CD4-positive, alpha-beta T cell treated with Interferon gamma for 1 hour (primary cell): Measurements from ENCODE around the gene OR5K2.

Experiments used
- DNase-seq: peaks from one replicate; pipeline ENCODE4 v3.0.0-alpha.2; 2020

The OR5K2 gene

DNA sequence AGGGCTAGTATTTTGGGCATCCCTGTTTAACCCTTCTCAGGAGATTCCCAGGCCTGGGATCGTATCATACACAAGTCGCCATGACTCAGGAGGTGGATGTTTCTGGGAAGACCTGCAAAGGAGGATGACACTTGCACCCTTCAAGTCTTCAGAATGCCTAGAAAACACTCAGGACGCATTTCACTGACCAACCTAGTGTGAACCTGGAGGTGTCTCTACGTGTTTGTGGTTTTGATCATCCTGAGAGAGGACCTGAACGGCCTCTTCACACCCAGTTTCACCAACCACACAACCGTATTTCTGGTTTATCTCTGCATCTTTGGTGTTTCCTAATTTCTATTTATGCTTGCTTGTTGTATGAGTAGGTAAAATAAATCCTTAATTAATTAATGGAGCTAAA is 28.0 kb downstream of the OR5K2 start:
- DNase-seq: no peak

DNA sequence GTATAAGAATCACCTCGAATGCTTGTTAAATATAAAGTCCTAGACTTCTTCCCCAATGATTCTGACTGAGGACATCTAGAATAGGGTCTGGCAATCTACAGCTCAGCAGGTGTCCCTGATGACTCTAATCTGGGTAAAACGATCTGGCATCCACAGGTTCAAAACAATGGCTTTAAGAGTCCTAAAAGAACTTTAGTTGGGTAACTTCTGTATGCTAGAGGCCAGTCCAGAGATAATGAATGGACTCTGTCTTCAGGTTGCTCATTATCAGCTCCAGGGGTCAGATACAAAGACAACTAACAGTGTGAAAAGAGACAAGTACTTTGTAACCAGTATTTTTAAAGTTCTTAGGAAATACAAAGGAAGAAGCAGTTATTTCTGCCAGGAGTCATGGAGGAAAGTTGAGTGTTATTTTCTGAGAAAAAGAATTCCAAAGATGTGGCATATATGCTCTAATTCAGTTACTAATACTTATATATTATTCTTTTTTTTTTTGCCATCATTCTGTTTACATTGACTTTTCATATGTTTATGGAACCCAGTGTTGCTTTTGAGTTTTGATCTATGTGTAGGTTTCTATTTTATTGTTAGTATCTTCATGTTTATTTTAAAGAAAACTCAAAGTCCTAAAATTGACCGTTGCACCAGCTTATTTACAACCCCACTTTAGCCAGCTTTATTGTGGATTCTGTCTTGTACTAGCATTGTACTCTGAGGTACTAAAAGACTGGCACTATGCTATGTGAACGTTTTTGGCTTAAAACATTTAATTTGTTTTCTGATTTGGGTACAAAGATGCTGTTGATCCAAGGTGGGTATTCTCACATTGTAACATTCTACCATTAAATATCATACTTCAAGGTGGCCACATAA is 31.2 kb downstream of the OR5K2 start:
- no peak for DNase-seq

DNA sequence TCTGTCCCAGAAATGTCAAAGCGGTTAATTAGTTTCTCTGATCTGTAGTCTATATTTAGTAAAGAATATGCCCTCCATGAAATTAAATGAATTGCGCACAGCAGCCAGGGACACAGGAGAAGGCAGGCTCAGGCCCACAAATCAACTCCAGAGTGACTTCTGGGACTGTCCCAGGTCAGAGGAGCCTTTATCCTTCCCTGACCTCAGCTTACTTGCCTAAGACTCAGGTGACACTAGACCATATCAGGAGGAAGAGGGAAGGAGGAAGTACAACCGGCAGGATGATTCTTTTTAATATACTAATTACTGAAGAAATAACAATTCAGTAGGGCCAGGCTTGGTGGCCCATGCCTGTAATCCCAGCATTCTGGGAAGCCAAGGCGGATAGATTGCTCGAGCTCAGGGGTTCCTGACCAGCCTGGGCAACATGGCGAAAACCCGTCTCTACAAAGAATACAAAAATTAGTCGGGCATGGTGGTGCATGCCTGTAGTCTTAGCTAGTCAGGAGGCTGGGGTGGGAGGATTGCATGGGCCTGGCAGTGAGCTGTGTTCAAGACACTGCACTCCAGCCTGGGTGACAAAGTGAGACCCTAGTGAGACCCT is 32.5 kb downstream of the OR5K2 start:
- DNase-seq: no peak

DNA sequence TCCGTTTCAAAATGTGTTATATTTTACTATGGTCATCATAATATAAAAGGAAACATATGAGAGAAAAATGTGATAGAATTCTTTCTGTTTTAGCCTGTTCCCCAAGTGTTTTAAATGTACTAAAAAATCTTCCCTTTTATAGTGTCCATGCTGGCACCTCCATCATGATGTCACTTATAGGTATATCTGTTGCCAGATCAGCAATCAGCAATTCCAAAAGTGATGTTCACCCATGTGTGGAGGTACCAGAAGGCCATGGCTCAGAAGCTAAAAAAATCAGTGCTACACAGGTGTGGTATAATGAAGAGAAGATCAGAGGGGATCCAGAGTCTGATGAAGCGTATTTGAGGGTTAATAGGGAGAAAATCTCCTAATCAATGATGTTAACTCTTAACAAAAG is 33.2 kb downstream of the OR5K2 start:
- no peak for DNase-seq

DNA sequence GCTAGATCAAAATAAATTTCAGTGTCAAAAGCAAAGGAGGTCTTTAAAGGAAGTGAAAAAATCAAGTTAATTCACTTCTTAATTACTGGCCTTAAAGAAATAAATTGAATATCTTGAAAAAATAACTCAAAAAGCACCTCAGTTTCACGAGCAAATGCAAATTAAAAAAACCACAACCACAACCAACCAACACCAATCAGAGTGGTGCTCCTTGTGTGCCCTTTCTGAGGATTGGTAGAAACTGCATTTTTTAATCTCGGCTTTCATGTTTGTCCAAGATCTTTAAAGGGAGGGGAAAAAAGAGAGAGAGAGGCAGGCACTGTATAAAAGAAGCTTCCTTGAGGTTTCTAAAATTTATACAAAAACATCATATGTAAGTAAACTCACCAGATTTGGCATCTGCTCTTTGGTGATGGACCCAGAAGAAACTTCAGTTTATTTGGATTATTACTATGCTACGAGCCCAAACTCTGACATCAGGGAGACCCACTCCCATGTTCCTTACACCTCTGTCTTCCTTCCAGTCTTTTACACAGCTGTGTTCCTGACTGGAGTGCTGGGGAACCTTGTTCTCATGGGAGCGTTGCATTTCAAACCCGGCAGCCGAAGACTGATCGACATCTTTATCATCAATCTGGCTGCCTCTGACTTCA is 34.3 kb downstream of the OR5K2 start, which contains the start of gene GPR15:
Gene GPR15, plus strand, starts transcription at position 357 of the 653 bp plus-strand sequence. Its CDS starts 56 bp downstream, at position 413.
- no peak for DNase-seq

DNA sequence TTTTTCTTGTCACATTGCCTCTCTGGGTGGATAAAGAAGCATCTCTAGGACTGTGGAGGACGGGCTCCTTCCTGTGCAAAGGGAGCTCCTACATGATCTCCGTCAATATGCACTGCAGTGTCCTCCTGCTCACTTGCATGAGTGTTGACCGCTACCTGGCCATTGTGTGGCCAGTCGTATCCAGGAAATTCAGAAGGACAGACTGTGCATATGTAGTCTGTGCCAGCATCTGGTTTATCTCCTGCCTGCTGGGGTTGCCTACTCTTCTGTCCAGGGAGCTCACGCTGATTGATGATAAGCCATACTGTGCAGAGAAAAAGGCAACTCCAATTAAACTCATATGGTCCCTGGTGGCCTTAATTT is 34.8 kb downstream of the OR5K2 start:
- no peak for DNase-seq

DNA sequence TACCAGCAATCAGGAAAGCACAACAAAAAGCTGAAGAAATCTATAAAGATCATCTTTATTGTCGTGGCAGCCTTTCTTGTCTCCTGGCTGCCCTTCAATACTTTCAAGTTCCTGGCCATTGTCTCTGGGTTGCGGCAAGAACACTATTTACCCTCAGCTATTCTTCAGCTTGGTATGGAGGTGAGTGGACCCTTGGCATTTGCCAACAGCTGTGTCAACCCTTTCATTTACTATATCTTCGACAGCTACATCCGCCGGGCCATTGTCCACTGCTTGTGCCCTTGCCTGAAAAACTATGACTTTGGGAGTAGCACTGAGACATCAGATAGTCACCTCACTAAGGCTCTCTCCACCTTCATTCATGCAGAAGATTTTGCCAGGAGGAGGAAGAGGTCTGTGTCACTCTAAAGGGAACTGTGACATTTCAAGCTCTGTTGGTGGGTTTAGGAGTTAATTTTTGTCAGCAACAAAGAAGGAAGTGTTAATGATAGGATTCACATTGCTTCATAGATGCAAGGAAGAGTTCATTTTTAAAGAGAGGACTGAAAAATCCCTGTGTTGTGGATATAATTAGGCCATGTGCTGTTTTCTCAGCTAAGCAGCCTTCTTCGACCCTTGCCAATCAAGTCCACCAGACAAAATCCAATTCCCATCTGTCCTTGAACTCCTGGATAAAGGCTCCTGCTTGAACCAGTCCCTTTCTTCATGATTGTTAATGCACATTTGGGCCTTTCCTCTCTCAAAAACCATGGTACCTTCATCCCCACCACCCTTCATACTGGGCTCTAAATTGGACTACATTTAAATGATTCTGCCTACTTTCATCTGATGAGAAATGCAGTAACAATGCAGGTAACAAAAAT is 35.5 kb downstream of the OR5K2 start:
- DNase-seq: no peak

DNA sequence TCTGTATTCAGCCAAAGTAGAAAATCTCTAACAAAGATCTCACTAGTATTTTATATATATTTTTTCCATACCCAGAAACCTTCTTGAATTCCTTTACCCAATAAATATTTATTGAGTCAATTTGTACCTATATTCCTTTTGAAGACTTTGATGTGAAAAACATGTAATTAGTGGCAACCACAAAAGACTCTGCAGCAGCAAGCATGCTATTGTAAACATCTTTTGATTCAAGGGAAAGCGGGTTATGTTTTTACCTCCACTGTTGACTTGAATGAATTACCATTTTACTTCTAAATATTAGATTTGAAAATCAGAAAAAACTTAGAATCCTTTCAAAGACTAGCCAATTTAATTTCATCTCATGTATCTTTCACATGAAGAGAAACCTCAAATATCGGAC is 36.7 kb downstream of the OR5K2 start:
- DNase-seq: no peak

DNA sequence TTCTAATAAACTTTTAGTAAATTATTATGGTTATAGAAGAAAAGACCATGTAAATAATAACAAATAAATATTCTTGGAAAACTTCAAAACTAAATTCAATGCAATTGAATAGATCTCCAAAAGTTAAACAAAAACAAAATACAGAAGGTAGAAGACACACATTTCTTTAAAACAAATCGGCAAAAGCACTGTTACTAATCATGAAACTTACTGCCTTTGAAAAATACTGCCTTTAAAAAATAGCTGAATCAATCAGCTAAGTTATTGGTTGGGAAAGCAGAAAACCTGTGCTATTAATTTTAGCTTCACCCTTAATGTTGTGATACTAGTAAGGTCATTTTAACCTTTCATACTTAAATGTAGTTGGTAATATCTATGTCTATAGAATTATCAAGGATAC is 37.3 kb downstream of the OR5K2 start:
- DNase-seq: no peak

DNA sequence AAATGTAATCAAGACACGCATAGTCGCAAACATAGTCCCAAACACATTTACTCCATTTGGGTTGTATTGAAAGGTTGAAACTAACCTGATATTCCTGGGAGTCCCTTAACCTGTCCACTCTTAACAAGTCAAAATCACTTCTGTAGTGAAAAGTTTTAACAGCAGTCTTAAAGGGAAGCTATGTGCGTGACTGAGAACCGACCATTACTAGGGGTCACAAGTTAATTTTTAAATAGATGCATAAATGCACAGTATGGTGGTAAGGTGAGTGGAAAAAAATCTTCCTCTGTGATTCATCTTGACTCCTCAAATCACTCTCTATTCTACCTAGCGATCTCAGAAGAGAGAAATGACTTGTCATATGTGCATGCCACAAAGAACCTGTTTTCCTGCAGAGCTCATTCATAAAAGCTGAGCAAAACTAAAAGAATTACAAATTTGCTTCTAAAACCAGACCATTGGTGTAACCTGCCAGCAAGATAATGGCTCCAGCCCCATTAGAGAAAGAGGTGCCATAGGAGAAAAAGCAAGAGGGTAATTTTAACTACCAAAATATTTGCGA is 39.1 kb downstream of the OR5K2 start:
- DNase-seq: no peak

DNA sequence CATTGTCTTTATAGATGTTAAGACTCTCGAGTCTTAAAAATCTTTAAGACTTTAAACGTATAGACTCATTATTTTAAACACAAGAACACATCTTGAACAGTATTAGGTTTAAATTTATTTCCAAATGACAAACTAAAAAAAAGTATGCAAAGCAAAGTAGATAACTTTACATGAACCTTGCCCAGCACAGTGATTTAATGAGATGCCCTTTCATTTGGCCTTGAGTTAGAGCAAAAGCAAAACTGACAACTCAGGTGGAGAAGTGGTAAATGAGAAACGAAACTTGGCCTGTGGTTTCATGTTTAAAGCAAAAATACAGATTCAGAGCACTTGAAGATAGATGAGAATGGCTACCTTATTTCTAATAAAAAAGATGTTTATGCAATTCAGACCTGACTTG is 42.9 kb downstream of the OR5K2 start:
- DNase-seq: no peak

DNA sequence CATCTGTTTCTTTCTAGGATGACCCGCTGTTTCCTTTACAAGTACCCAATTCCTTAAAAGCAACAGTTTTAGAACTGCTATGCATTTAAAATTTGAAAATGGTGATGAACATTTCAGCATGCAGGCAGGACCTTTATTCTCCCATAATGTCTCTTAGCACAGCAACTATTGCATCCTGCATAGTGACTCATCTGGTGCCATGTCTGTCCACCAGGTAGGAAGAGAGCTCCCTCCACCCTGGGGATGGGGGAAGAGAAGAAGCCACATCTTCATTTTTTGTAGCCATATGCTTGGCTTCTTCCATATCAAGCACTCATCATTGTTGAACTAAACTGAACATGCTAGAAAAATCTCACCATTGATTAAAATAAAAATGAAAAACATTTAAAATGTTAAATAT is 44.2 kb downstream of the OR5K2 start:
- no peak for DNase-seq

DNA sequence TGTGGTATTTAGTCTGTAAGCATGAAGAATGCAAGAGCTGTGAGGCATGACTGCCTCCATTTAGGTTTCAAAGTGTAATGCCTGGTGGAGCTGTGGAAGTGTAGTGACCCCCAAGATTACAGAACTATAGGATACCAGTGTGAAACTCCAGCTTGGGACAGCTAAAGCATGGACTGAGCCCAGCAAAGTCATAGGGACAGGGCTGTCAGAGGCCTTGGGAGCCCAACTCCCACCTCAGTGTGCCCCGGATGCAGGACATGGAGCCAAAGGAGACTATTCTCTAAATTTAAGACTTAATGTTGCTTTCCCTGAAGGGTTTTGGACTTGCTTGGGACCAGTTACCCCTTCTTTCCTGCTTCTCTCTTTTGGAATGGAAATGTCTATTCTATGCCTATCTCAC is 45.1 kb downstream of the OR5K2 start:
- no peak for DNase-seq

DNA sequence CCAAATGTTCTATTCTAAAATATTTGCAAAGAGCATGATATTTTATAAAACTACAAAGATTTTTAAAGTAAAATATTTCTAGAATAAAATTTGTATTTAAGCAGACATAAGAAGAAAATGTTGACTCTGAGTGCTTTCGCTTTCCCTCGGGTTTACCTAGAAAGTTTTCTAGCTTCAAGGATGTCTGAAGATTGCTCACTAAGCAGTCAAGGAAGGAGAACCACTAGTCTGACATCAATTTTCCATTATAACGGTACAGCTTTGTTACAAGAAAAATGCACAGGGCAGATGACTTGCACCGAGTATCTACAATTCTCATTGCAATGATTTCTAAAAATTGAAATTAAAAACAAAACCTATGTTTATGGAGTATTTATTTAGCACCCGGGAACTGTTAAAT is 48.5 kb downstream of the OR5K2 start:
- no peak for DNase-seq
